HG02852 (cell line): ENCODE measurements around the gene ITPK1.
"Not testable (repeated sequence)": the region's sequence is repeated elsewhere in the genome, so short reads cannot be mapped to it uniquely, and the experiment has no call there.

Experiments used
- ATAC-seq: cut with Tn5 transposase; IDR thresholded peaks from one replicate; pipeline ENCODE4 v1.9.1; 2021; ENCODE audit warnings: mild to moderate bottlenecking, moderate library complexity; ENCODE audit not compliant: unreplicated experiment

ITPK1 gene

GRCh38 chr14:93115821-93116675 is at the start of gene ITPK1:
ITPK1 (minus strand) TSS chr14:93115925; CDS start chr14:93115163, 762 bp downstream.
- peak; percentile 57 for ATAC-seq

- ATAC-seq = no peak
Measured at GRCh38 chr14:93163564-93163963, 47.8 kb upstream of the ITPK1 start.

- ATAC-seq = no peak
Measured at GRCh38 chr14:93161411-93161940, 45.8 kb upstream of the ITPK1 start.

GRCh38 chr14:93160353-93160801 is 44.7 kb upstream of the ITPK1 start:
- no peak for ATAC-seq

GRCh38 chr14:93159625-93160352 is 44.1 kb upstream of the ITPK1 start:
- ATAC-seq = not testable (repeated sequence)

GRCh38 chr14:93158349-93158748 is 42.6 kb upstream of the ITPK1 start:
- not testable (repeated sequence) for ATAC-seq

GRCh38 chr14:93156693-93157369 is 41.1 kb upstream of the ITPK1 start:
- no peak for ATAC-seq

GRCh38 chr14:93155667-93156066 is 39.9 kb upstream of the ITPK1 start:
- ATAC-seq = no peak

- ATAC-seq = no peak
Measured at GRCh38 chr14:93153121-93153520, 37.4 kb upstream of the ITPK1 start.

GRCh38 chr14:93150227-93151208 is 34.8 kb upstream of the ITPK1 start:
- ATAC-seq = no peak

- no peak for ATAC-seq
Measured at GRCh38 chr14:93148979-93149378, 33.3 kb upstream of the ITPK1 start.

GRCh38 chr14:93146119-93146518 is 30.4 kb upstream of the ITPK1 start:
- ATAC-seq = no peak

- ATAC-seq = no peak
Measured at GRCh38 chr14:93142854-93143652, 27.3 kb upstream of the ITPK1 start.

GRCh38 chr14:93137864-93138263 is 22.1 kb upstream of the ITPK1 start:
- ATAC-seq = no peak

- not testable (repeated sequence) for ATAC-seq
Measured at GRCh38 chr14:93136508-93136907, 20.8 kb upstream of the ITPK1 start.

GRCh38 chr14:93136009-93136408 is 20.3 kb upstream of the ITPK1 start:
- ATAC-seq = no peak

- ATAC-seq = no peak
Measured at GRCh38 chr14:93135399-93135798, 19.7 kb upstream of the ITPK1 start.

- ATAC-seq = no peak
Measured at GRCh38 chr14:93133464-93133863, 17.7 kb upstream of the ITPK1 start.

- ATAC-seq = no peak
Measured at GRCh38 chr14:93132472-93133065, 16.8 kb upstream of the ITPK1 start.
